Fibroblast of mammary gland (primary cell): ENCODE results near the gene PADI6.
A peak's percentile ranks its signal among the peaks of the same experiment; 100 is the strongest.

Source experiments
- DNase-seq: peaks from one replicate; pipeline ENCODE4 v3.0.0-alpha.2; 2010; ENCODE audit warnings: low read depth
- H3K4me3 ChIP-seq: 2 replicates; pipeline ENCODE4 v1.5.1; 2011; ENCODE audit warnings: low read depth, mild to moderate bottlenecking, low read length, moderate library complexity; ENCODE audit not compliant: control insufficient read depth
- CTCF ChIP-seq: conservative IDR thresholded peaks from 2 replicates; pipeline ENCODE4 v1.5.1; 2011; ENCODE audit warnings: low read depth, low read length, inconsistent platforms; ENCODE audit not compliant: control insufficient read depth, insufficient read depth

PADI6 gene

GRCh38 chr1:17375651-17376050 lies 3.7 kb downstream of the PADI6 start:
- DNase-seq, result no peak
- H3K4me3 ChIP-seq, result no peak overlapping the region
- TF ChIP-seq CTCF, result no peak

- no peak for TF ChIP-seq CTCF
- no peak for DNase-seq
- H3K4me3 ChIP-seq, result no peak overlapping the region
Observed at GRCh38 chr1:17377325-17377953, 5.4 kb downstream of the PADI6 start.

- H3K4me3 ChIP-seq, result no peak overlapping the region
- no peak for TF ChIP-seq CTCF
- DNase-seq, result no peak
Observed at GRCh38 chr1:17381161-17381560, 9.2 kb downstream of the PADI6 start.

- no peak for TF ChIP-seq CTCF
- H3K4me3 ChIP-seq, result no peak overlapping the region
- DNase-seq, result peak; percentile 23
Observed at GRCh38 chr1:17392199-17392740, 20.3 kb downstream of the PADI6 start.

- no peak for DNase-seq
- no peak overlapping the region for H3K4me3 ChIP-seq
- no peak for TF ChIP-seq CTCF
Observed at GRCh38 chr1:17393230-17393629, 21.2 kb downstream of the PADI6 start.

GRCh38 chr1:17397910-17398695 lies 26.1 kb downstream of the PADI6 start:
- H3K4me3 ChIP-seq, result no peak overlapping the region
- TF ChIP-seq CTCF, result no peak
- no peak for DNase-seq
